ENCODE results near the gene IZUMO4.
A peak's percentile ranks its signal among the peaks of the same experiment; 100 is the strongest.

Gene IZUMO4

GRCh38 chr19:2096480-2097202 lies at the start of gene IZUMO4:
TSS of gene IZUMO4 (plus strand) at chr19:2096915. CDS start at chr19:2096946, 31 bp downstream.
- peak; percentile 99 to 100 (median 99) for DNase-seq

- no peak for DNase-seq
These were observed 49.7 kb upstream of the IZUMO4 start for GRCh38 chr19:2047076-2047448.

GRCh38 chr19:2047449-2048103 lies 49.1 kb upstream of the IZUMO4 start:
- DNase-seq, result no peak

- no peak for DNase-seq
These were observed 48.4 kb upstream of the IZUMO4 start for GRCh38 chr19:2048104-2048958.

- DNase-seq, result no peak
These were observed 47.6 kb upstream of the IZUMO4 start for GRCh38 chr19:2048959-2049740.

GRCh38 chr19:2049741-2050348 lies 46.9 kb upstream of the IZUMO4 start:
- DNase-seq, result peak in 2 of 3 experiments; percentile 60 to 74

- peak in 2 of 3 experiments; percentile 60 to 61 for DNase-seq
These were observed 46.2 kb upstream of the IZUMO4 start for GRCh38 chr19:2050349-2050990.

GRCh38 chr19:2050991-2051772 lies 45.5 kb upstream of the IZUMO4 start, which contains the start of gene MKNK2:
TSS of gene MKNK2 (minus strand) at chr19:2051244. CDS start at chr19:2050851, 393 bp downstream.
- peak; percentile 88 to 96 (median 93) for DNase-seq

- peak in 1 of 3 experiments; percentile 25 for DNase-seq
These were observed 44.7 kb upstream of the IZUMO4 start for GRCh38 chr19:2051773-2052704.

- DNase-seq, result no peak
These were observed 42.9 kb upstream of the IZUMO4 start for GRCh38 chr19:2053601-2054389.

GRCh38 chr19:2054763-2055162 lies 42.0 kb upstream of the IZUMO4 start:
- DNase-seq, result no peak

- peak in 2 of 3 experiments; percentile 33 to 62 for DNase-seq
These were observed 40.5 kb upstream of the IZUMO4 start for GRCh38 chr19:2055931-2056836.

- DNase-seq, result no peak
These were observed 39.9 kb upstream of the IZUMO4 start for GRCh38 chr19:2056837-2057192.

- DNase-seq, result no peak
These were observed 38.9 kb upstream of the IZUMO4 start for GRCh38 chr19:2057484-2058469.

- no peak for DNase-seq
These were observed 37.9 kb upstream of the IZUMO4 start for GRCh38 chr19:2058570-2059421.
